AG09309 (cell line): ENCODE data around the gene ACTRT2.

Experiments
- DNase-seq: peaks from one replicate; pipeline ENCODE4 v3.0.0-alpha.2; 2010; ENCODE audit warnings: low read depth
- H3K4me3 ChIP-seq: 2 replicates; pipeline ENCODE4 v1.5.1; 2011; ENCODE audit warnings: mild to moderate bottlenecking, low read depth, low read length, moderate library complexity; ENCODE audit not compliant: control insufficient read depth
- TF ChIP-seq, protein P1 (sequence below): IDR thresholded peaks from 2 replicates; pipeline ENCODE4 v1.5.1; 2011; ENCODE audit warnings: mild to moderate bottlenecking, low read depth, low read length, inconsistent platforms; ENCODE audit not compliant: insufficient read depth, control insufficient read depth; ENCODE audit errors: missing control alignments

The ACTRT2 gene

DNA sequence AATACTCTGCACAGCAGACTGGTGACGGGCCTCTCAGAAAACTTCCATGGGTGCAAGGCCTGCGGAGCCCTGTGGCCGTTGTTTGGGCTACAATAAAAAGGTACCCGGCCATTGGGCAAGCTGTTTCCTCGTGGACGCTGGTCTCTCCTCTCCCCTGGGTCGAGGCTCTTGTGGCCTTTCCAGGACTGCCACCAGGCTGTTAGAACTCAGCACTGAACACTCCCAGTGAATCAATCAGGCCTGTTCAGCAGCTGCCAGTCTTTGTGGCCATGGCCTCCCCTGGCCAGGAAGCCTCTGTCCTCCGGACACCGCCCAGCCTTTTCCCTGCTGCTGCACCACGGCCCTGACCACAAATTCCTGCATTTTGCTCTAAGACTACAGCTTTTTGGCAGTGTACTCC lies 33.0 kb upstream of the ACTRT2 start:
- no peak for DNase-seq
- no peak overlapping the region for H3K4me3 ChIP-seq
- TF ChIP-seq, protein P1, sequence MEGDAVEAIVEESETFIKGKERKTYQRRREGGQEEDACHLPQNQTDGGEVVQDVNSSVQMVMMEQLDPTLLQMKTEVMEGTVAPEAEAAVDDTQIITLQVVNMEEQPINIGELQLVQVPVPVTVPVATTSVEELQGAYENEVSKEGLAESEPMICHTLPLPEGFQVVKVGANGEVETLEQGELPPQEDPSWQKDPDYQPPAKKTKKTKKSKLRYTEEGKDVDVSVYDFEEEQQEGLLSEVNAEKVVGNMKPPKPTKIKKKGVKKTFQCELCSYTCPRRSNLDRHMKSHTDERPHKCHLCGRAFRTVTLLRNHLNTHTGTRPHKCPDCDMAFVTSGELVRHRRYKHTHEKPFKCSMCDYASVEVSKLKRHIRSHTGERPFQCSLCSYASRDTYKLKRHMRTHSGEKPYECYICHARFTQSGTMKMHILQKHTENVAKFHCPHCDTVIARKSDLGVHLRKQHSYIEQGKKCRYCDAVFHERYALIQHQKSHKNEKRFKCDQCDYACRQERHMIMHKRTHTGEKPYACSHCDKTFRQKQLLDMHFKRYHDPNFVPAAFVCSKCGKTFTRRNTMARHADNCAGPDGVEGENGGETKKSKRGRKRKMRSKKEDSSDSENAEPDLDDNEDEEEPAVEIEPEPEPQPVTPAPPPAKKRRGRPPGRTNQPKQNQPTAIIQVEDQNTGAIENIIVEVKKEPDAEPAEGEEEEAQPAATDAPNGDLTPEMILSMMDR, result no peak

DNA sequence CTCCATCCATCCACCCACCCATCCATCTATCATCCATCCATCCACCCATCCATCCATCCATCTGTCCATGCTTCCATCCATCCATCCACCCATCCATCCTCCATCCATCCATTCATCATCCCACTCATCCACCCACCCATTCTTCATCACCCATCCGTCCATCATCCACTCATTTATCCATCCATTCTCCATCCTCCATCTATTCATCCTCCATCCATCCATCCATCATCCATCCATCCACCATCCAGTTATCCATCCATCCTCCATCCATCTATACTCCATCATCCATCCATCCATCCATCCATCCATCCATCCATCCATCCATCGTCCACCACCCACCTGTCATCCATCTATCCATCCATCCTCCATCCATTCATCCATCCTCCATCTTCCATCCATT lies 32.1 kb upstream of the ACTRT2 start:
- no peak overlapping the region for H3K4me3 ChIP-seq
- DNase-seq, result no peak
- TF ChIP-seq, protein P1, result no peak

DNA sequence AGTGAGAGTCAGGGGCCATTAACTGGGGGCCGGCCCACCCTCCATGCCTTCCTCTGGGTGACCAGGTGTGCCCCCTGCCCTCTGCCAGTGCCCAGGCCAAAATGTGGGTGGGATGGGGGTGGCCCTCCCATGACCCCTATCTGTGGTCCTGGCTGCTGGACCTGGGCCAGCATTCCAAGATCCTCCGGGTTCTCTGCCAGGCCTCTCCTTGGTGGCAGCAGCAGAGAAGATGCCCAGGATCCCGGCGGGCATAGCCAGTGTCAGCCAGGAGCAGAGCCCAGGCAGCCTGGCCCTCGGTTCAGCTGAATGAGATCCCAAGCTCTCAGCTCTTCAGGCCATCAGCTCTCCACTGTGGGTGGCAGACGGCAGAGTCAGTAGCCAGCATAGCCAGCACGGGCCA lies 31.3 kb upstream of the ACTRT2 start:
- DNase-seq, result no peak
- H3K4me3 ChIP-seq, result no peak overlapping the region
- TF ChIP-seq, protein P1, result no peak

DNA sequence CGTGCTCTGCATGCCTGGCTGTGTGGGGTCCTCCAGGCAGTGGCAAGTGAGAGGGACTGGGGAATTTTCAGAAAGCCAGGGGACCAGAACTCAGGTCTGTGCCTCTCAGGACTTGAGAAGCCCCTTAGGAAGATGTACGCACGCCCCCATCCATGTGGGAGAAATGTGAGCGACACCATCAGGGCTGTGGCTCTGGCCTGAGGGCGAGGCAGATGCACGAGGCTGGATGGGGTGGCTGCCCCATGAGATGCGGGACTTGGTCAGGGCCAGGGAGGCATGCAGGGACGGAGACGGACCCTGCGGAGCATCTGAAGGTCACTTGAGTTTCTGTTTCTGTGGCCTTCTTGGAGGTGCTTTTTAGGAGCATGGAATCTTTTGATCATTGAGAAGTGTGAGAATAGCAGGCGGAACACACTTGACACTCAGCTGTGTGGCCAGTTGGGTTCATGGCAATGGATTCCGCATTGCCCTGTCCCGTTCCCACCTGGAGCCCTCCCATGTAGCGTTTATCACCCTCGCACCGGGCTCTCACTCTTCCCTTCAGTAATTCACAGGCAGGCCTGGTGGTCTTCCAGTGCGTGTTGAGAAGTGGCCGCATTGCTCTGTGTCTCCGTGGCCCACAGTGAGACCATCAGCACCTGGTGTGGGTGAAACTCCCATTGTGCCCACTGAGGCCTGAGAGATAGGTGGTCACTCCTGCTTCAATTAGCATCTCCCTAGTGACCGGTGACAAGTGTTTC lies 30.7 kb upstream of the ACTRT2 start:
- DNase-seq, result no peak
- no peak overlapping the region for H3K4me3 ChIP-seq
- TF ChIP-seq, protein P1, result no peak

DNA sequence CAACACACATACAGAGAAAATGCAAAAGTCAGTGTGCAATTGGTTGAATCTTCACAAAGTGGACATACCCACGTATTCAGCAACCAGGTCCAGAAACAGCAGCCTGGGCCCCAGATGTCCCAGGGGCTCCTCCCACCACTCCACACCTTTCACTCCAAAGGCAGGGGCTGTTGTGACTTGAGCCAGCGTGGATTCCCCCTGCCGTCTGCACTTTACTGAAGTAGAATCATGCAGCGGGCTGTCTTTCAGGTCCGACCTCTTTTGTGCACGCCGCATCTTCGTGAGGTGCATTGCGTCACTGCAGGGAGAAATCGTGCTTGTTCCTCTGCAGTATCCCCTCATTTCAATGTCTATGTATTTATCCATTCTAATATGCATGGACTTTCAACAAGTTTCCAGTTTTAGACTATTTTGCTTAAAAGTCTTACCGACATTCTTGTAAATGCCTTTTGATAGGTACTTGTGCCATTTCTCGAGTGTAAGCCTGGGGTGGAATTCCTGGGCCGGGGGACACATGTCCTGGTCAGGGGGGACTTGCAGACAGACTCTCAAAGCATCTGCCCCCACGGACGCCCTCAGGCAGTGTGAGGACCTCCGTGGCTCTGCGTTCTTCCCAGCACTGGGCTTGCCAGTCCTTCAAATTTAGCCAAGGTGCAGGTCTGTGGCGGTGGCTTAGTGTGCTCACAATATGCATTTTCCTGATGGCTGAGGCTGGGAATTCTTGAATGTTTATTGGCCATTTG lies 29.3 kb upstream of the ACTRT2 start:
- H3K4me3 ChIP-seq, result no peak overlapping the region
- TF ChIP-seq, protein P1, result no peak
- no peak for DNase-seq

DNA sequence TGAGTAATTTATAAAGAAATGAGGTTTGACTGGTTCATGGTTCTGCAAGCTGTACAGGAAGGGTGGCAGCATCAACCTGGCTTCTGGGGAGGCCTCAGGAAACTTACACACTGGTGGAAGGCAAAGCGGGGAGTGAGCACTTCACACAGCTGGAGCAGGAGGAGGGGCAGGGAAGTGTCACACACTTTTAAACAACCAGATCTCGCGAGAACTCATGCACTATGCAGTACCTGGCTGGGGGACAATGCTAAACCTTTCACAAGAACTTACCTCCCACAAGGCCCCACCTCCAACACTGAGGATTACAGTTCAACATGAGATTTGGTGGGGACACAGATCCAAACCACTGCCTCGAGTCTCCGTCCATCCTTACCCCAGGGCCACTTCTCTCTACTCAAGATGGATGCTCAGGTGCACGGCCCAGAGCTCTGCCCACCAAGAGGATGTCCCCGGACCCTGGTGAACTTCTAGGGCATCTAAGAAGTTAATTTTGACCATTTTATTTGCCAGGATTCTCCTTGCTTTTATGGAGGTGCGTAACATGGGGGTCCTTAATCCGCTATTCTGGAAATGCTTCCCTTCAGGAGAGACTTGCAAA lies 22.7 kb upstream of the ACTRT2 start:
- DNase-seq, result no peak
- TF ChIP-seq, protein P1, result no peak
- no peak overlapping the region for H3K4me3 ChIP-seq
